GM18499 (cell line): Measurements from ENCODE around the gene SEC16B.
"Not testable (repeated sequence)": the region's sequence is repeated elsewhere in the genome, so short reads cannot be mapped to it uniquely, and the experiment has no call there.

ENCODE experiments used
- ATAC-seq: cut with Tn5 transposase; IDR thresholded peaks from one replicate; pipeline ENCODE4 v1.9.1; 2021; ENCODE audit warnings: moderate number of reproducible peaks; ENCODE audit not compliant: insufficient read depth, unreplicated experiment

The SEC16B gene, protein sequence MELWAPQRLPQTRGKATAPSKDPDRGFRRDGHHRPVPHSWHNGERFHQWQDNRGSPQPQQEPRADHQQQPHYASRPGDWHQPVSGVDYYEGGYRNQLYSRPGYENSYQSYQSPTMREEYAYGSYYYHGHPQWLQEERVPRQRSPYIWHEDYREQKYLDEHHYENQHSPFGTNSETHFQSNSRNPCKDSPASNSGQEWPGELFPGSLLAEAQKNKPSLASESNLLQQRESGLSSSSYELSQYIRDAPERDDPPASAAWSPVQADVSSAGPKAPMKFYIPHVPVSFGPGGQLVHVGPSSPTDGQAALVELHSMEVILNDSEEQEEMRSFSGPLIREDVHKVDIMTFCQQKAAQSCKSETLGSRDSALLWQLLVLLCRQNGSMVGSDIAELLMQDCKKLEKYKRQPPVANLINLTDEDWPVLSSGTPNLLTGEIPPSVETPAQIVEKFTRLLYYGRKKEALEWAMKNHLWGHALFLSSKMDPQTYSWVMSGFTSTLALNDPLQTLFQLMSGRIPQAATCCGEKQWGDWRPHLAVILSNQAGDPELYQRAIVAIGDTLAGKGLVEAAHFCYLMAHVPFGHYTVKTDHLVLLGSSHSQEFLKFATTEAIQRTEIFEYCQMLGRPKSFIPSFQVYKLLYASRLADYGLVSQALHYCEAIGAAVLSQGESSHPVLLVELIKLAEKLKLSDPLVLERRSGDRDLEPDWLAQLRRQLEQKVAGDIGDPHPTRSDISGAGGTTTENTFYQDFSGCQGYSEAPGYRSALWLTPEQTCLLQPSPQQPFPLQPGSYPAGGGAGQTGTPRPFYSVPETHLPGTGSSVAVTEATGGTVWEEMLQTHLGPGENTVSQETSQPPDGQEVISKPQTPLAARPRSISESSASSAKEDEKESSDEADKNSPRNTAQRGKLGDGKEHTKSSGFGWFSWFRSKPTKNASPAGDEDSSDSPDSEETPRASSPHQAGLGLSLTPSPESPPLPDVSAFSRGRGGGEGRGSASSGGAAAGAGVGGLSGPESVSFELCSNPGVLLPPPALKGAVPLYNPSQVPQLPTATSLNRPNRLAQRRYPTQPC

DNA sequence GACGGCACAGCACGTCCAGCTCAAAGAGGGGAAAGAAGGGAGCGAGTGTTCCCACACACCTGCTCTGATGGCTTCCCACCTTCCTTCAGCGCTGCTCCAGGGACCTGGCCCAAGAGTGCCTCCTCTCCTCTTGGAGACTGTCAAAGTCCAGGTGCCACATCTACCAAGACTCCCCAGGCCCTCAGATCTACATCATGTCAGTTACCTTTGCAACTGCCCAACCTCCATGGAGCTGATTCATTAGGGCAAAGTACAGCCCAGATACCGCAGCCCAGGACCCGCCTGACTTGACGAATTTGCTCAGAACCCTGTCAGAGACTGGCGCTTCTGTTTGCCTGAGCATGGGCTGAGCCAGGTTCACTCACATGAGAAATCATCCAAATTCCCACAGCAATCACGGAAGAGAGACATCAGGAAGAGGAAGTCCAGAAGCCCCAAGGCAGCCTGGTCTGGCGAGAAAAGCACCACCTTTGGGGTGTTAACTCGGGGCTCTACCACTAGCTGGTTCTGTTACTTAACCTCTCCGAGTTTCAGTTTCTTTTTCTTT, at the start of gene SEC16B:
Gene SEC16B (minus strand): TSS at position 234 of the 547 bp plus-strand sequence. CDS start 2,077 bp downstream, outside the sequence.
- ATAC-seq: no peak

DNA sequence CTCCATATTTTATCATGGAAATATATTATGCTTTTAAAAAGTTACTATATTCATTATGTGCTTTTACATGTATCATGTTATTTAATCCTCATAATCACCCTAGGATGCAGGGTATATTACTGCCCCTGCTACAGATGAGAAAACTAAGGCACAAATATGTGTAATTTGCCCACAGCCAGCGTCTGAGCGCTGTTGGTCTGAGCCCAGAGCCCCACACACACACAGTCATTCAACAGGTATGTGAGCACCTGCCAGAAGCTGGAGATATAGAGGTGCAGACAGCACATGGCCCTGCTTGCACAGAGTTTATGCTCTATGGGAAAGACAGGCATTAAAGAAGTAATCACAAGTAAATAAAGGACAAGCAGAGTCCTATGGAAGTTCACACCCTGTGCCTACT, 49.8 kb upstream of the SEC16B start:
- ATAC-seq: no peak

DNA sequence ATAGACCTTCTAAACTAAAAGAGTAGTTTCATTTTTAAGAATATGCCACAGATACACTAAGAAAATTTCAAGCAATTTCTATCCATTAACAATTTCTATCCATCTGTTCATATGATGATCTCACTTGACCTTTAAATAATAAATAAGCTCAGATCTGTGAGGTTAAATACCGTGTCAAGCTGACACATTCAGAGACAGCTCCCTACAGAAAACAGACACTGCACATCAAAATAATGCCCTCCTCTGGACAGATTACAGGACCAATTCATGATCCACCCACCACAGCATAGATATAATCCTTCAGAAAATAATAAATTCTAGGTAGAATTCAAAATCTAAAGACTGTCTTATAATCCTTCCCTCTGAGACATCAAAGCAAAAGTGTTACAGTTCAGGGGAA, 49.4 kb upstream of the SEC16B start:
- no peak for ATAC-seq

DNA sequence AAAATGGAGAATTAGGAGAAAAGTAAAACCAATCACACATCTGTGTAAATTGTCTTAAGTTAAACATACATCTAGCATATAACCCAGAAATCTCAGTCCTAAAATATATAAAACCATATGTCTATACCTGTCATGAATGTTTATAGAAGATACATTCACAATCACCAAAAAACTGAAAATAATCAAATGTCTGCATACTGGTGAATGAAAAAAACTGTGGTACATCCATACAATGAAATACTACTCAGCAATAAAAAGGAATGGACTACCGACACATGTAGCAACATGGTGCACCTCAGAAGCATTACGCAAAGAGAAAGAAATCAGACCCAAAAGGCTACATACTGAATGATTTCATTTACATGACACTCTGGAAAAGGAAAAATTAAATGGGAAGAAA, 47.7 kb upstream of the SEC16B start:
- no peak for ATAC-seq

- ATAC-seq: no peak
Measured at GRCh38 chr1:178011864-178012503, 42.1 kb upstream of the SEC16B start.

- no peak for ATAC-seq
Measured at GRCh38 chr1:178011465-178011828, 41.6 kb upstream of the SEC16B start.

DNA sequence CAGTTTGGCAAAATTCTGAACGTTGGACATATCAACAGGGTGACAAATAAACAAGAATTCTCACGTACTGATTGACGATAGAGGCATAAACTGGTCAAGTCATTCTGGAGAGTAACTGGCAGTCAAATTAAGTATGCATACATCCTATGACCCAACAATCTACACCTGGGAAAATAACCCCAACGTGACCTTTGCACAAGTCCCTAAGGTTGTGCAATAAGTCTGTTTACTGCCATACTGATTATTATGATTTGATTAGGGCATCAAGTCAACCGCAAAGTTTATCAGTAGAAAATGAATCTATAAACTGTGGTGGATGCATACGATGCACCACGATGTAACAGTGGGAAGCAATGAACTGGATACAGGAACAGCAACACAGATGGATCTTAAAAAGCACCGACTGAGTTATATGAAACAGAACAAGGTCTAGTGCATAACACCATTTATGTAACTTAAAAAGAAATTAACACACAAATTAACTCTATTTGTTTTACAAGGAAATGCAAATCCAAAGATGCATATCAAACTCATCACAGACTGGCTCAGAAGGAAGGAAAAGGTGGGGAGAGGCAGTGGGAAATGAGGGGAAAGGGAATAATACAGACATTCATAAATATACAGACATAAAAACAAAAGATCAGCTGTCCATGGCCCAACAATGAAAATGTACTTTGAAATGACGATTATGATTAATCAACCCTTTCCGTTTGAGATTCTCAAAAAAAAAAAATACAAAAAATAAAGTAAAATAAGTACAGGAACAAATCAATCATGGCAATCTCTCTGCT, 41.0 kb upstream of the SEC16B start:
- no peak for ATAC-seq

DNA sequence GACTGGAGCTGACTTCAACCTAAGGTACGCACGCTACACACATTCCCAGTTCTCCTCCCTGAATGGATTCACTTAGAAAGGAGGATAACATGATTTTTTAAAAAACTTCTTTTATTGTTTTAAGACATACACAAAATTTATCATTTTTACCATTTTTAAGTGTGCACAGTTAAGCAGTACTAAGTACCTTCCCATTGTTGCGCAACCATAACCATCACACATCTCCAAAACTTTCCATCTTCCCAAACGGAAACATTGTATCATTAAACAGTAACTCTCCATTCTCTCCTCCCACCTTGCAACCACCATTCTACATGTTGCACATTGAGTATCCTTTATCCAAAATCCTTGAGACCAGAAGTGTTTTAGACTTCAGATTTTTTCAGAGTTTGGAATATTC, 36.2 kb upstream of the SEC16B start:
- ATAC-seq: no peak

GRCh38 chr1:178005450-178005849, 35.6 kb upstream of the SEC16B start:
- ATAC-seq: no peak

- ATAC-seq: peak; percentile 72
Measured at GRCh38 chr1:178004926-178005391, 35.1 kb upstream of the SEC16B start.

- no peak for ATAC-seq
Measured at GRCh38 chr1:177998696-177999631, 29.1 kb upstream of the SEC16B start.

DNA sequence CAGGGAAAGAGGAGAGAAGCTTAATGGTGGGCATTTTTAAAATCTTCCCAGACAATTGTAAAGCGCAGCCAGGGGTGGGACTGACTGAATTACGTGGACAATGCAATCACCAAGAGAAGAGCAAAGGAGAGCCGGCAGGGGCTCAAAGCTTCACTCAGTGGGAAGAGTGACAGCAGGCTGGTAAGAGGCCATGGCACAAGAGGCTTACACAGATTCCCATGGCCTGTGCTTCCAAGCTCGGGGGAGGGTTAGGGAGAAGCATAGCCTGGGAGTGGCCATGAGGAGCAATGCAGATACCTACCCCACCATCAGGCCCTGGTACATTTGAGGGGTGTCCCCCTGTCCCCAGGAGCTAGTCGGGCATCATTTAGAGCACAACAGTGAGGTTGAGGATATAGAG, 27.1 kb upstream of the SEC16B start:
- no peak for ATAC-seq

GRCh38 chr1:177995369-177995768, 25.5 kb upstream of the SEC16B start:
- no peak for ATAC-seq

DNA sequence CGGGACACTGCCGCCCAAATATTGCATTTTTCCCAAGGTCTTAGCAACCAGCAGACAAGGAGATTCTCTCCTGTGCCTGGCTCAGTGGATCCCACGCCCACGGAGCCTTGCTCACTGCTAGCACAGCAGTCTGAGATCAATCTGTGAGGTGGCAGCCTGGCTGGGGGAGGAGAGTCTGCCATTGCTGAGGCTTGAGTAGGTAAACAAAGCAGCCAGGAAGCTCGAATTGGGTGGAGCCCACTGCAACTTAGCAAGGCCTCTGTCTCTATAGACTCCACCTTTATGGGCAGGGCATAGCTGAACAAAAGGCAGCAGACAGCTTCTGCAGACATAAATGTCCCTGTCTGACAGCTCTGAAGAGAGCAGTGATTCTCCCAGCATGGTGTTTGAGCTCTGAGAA, 16.4 kb upstream of the SEC16B start:
- not testable (repeated sequence) for ATAC-seq

GRCh38 chr1:177984761-177985160, 14.9 kb upstream of the SEC16B start:
- no peak for ATAC-seq

- no peak for ATAC-seq
Measured at GRCh38 chr1:177984136-177984525, 14.3 kb upstream of the SEC16B start.

DNA sequence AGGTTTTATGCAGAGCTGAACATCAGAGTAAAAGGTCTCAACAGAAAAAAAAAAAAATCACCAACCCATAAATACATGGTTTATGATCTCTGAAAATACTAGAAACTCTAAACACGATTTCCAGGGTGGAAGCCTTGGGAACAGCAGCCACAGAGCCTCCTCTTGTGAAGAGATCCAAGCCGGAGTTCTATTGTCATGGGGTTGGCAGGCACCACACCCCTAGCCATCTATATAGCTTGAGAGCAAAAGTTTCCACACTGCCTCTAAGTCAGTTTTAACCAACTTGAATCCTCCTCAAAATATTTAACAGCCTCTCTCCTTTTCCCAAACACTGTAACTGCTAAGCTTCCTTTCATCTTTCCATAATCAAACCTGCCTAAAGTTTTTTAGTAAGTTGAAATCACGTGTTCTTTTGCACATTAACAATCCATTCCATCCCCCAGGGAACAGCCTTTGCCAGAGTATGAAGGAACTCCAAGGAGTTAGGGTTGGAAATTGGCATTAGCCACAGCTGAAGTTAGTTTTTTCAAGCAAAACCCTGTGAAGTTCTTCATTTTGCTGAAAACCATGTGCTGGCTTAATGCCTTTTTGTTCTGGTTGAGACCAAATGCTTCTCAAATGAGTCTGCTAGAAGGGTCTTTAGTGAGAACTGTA, 13.8 kb upstream of the SEC16B start:
- ATAC-seq: no peak

DNA sequence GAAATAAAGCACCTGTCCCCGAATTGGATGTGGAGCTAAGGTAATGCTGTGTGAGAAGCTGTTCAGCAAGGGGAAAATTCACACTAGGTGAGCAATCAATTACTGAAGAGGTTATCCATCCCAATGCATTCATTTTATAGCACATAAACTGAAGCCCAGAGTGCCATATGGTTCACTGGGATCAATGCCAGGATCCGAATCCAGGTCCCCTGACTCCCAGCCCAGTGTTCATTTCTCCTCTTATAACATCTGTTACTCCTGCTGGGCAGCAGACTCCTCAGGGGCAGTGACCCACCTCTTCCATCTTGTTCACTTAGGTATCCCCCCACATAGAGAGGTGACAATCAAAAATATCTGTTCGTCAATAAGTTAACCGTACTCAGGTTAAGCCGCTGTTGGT, 13.2 kb upstream of the SEC16B start:
- no peak for ATAC-seq
